A549 (cell line): ENCODE results near the gene PSMB7. TPM values are rescaled to one million over a fixed set of nuclear protein-coding genes. Genes with fewer than 3 reads are reported as not detected.

Experiments
- ATAC-seq, 2 experiments: fragments of 200-7000 bp in 1 of 2; fragments of >200 bp in 1 of 2; cut with Nextera tagmentation in 1 of 2; cut with Tn5 transposase in 1 of 2; 3 replicates each; pipeline versions ENCODE4 v1.8.0 to v1.9.1; 2018 to 2020; ENCODE audit warnings: mild to moderate bottlenecking in 1 of 2, moderate library complexity in 1 of 2
- CTCF ChIA-PET: fragments of 300-600 bp; sonication (Branson Sonifier 250); formaldehyde crosslinking; extraction: SDS; loops from one replicate; lab custom pipeline; 2021; ENCODE audit warnings: antibody characterized with exemption, inconsistent platforms; lab: Yijun Ruan, JAX
- POLR2A ChIA-PET: fragments of 350-600 bp; formaldehyde crosslinking; extraction: SDS; loops from one replicate; lab custom pipeline; 2021; ENCODE audit warnings: antibody characterized with exemption, inconsistent platforms; lab: Yijun Ruan, JAX
- DNase-seq, 2 experiments: peaks; one replicate each; pipeline versions ENCODE4 v3.0.0 to v3.0.0-alpha.2; 2011 to 2016; ENCODE audit warnings: low read depth in 1 of 2, low spot score in 1 of 2
- FAIRE-seq: peaks from 2 replicates; lab custom pipeline; 2011; peaks lifted over from hg19 to GRCh38; lab: Jason Lieb, UNC
- H3K27ac ChIP-seq, 2 experiments: fragments of >200 bp; sonication (Bioruptor Twin); formaldehyde crosslinking; 3 replicates each; pipeline ENCODE4 v1.5.1; 2016 to 2017
- H3K4me1 ChIP-seq: fragments of >200 bp; sonication (Bioruptor Twin); formaldehyde crosslinking; 3 replicates; pipeline ENCODE4 v1.6.1; 2016
- H3K4me2 ChIP-seq: fragments of >200 bp; sonication (Bioruptor Twin); formaldehyde crosslinking; 3 replicates; pipeline ENCODE4 v1.6.1; 2016
- H3K4me3 ChIP-seq: fragments of >200 bp; sonication (Bioruptor Twin); formaldehyde crosslinking; 3 replicates; pipeline ENCODE4 v1.5.1; 2016
- H3K9me3 ChIP-seq: fragments of >200 bp; sonication (Bioruptor Twin); formaldehyde crosslinking; 3 replicates; pipeline ENCODE4 v1.6.1; 2016
- CBX2 ChIP-seq: fragments of 200-600 bp; sonication (generic); IDR thresholded peaks from 2 replicates; pipeline ENCODE4 v1.6.1; 2016; ENCODE audit warnings: low read depth, mild to moderate bottlenecking, borderline replicate concordance
- CEBPB ChIP-seq, 2 experiments: fragments of >200 bp in 1 of 2; sonication (Bioruptor Twin) in 1 of 2; formaldehyde crosslinking in 1 of 2; IDR thresholded peaks; 2 replicates each; pipeline ENCODE4 v1.6.1; 2012 to 2016
- CHD2 ChIP-seq: fragments of 150-350 bp; IDR thresholded peaks from 2 replicates; pipeline ENCODE4 v1.6.1; 2014; ENCODE audit warnings: low read length; ENCODE audit not compliant: partially characterized antibody
- EHF ChIP-seq: fragments of 250-450 bp; sonication (Bioruptor Pico); IDR thresholded peaks from 2 replicates; pipeline ENCODE4 v1.5.0; 2020; ENCODE audit warnings: mild to moderate bottlenecking
- HDAC2 ChIP-seq: fragments of 200-600 bp; sonication (generic); IDR thresholded peaks from 2 replicates; pipeline ENCODE4 v1.6.1; 2016
- HMGXB4 ChIP-seq: fragments of 250-450 bp; sonication (Bioruptor Pico); IDR thresholded peaks from 2 replicates; pipeline ENCODE4 v1.5.0; 2021; ENCODE audit warnings: mild to moderate bottlenecking, moderate library complexity, borderline replicate concordance
- JUN ChIP-seq, 2 experiments: fragments of >200 bp; sonication (Bioruptor Twin); formaldehyde crosslinking; IDR thresholded peaks; 2 replicates in 1 of 2; 3 replicates in 1 of 2; pipeline ENCODE4 v1.6.1; 2016 to 2017
- NFE2L2 ChIP-seq: fragments of 150-350 bp; conservative IDR thresholded peaks from 2 replicates; pipeline ENCODE4 v1.6.1; 2014; ENCODE audit warnings: low read length
- RARB ChIP-seq: fragments of 250-450 bp; sonication (Bioruptor Pico); IDR thresholded peaks from 2 replicates; pipeline ENCODE4 v1.8.0; 2021; ENCODE audit warnings: mild to moderate bottlenecking, moderate library complexity
- RCOR1 ChIP-seq: fragments of 150-350 bp; IDR thresholded peaks from 2 replicates; pipeline ENCODE4 v1.6.1; 2014; ENCODE audit warnings: antibody characterized with exemption, low read length, low read depth
- RFX5 ChIP-seq: fragments of 450-650 bp; IDR thresholded peaks from 2 replicates; pipeline ENCODE4 v1.7.1; 2014; ENCODE audit warnings: antibody characterized with exemption, mild to moderate bottlenecking, moderate library complexity
- RNF2 ChIP-seq: fragments of 200-600 bp; sonication (generic); IDR thresholded peaks from 2 replicates; pipeline ENCODE4 v1.6.1; 2016; ENCODE audit warnings: low read depth, mild to moderate bottlenecking, antibody characterized with exemption, moderate library complexity, borderline replicate concordance
- SREBF2 ChIP-seq: fragments of 450-650 bp; IDR thresholded peaks from 2 replicates; pipeline ENCODE4 v1.6.1; 2014; ENCODE audit warnings: mild to moderate bottlenecking, moderate library complexity
- TP53 ChIP-seq: fragments of 250-450 bp; sonication (Bioruptor Pico); IDR thresholded peaks from 2 replicates; pipeline ENCODE4 v1.5.0; 2021; ENCODE audit warnings: mild to moderate bottlenecking, moderate library complexity
- USF2 ChIP-seq: fragments of 450-650 bp; IDR thresholded peaks from 2 replicates; pipeline ENCODE4 v1.6.1; 2014; ENCODE audit warnings: antibody characterized with exemption
- ZC3H11A ChIP-seq: fragments of 450-650 bp; IDR thresholded peaks from 2 replicates; pipeline ENCODE4 v1.6.1; 2014; ENCODE audit warnings: antibody characterized with exemption, mild to moderate bottlenecking
- WGBS: methylation state at CpG from one replicate; pipeline ENCODE4 v1.1.6; 2017; ENCODE audit errors: missing lambda C conversion rate; 5-methylcytosine and 5-hydroxymethylcytosine counted together
- polyA plus RNA-seq, 4 experiments: library from polyadenylated mRNA; depleted of rRNA in 3 of 4; stranded (reverse); fragments of >200 nt; fragmentation: RNase III in 1 of 4; extraction: RNeasy Plus Mini Kit Qiagen cat#74134 plus additional on column Dnase treatment in 1 of 4; gene quantifications; 2 replicates in 3 of 4; 3 replicates in 1 of 4; pipeline ENCODE4 v1.2.3, GENCODE V29; 2011 to 2017
- TF ChIP-seq, protein P1 (sequence below): IDR thresholded peaks from 2 replicates; pipeline ENCODE4 v1.6.1; 2012; ENCODE audit warnings: low read depth, borderline replicate concordance
- TF ChIP-seq, protein P2 (sequence below): IDR thresholded peaks from 2 replicates; pipeline ENCODE4 v1.6.1; 2012
- TF ChIP-seq, protein P3 (sequence below): IDR thresholded peaks from 2 replicates; pipeline ENCODE4 v1.6.1; 2012

The PSMB7 gene
- polyA plus RNA-seq, 2 of the 4 experiments (the other 2 are of a cell fraction) = 332 to 418 TPM

GRCh38 chr9:124441291-124441690, 26.0 kb upstream of the PSMB7 start:
- TF ChIP-seq, protein P1, sequence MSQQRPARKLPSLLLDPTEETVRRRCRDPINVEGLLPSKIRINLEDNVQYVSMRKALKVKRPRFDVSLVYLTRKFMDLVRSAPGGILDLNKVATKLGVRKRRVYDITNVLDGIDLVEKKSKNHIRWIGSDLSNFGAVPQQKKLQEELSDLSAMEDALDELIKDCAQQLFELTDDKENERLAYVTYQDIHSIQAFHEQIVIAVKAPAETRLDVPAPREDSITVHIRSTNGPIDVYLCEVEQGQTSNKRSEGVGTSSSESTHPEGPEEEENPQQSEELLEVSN = no peak
- TF ChIP-seq, protein P2, sequence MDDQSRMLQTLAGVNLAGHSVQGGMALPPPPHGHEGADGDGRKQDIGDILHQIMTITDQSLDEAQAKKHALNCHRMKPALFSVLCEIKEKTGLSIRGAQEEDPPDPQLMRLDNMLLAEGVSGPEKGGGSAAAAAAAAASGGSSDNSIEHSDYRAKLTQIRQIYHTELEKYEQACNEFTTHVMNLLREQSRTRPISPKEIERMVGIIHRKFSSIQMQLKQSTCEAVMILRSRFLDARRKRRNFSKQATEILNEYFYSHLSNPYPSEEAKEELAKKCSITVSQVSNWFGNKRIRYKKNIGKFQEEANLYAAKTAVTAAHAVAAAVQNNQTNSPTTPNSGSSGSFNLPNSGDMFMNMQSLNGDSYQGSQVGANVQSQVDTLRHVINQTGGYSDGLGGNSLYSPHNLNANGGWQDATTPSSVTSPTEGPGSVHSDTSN = no peak
- TF ChIP-seq RNF2 (no peak), RARB (CRISPR knock-in tag) (no peak), HMGXB4 (CRISPR knock-in tag) (no peak), JUN (IDR thresholded peaks at IDR 0.05) (no peak), SREBF2 (no peak), USF2 (no peak), HDAC2 (no peak), ZC3H11A (no peak), CHD2 (no peak)
- POLR2A ChIA-PET = no interaction called here
- CTCF ChIA-PET = interaction anchor here (0.5 to 2.1 kb wide), 4 partner anchors 20 to 172 kb away, joined by 3 to 9 read pairs (median 4); no protein-coding TSS in a partner anchor
- H3K4me3 ChIP-seq = no peak overlapping the region
- FAIRE-seq = no peak
- no peak overlapping the region for H3K27ac ChIP-seq
- H3K9me3 ChIP-seq = no peaks in the 10 kb centered on the region; the same call in 2 of the 3 replicates
- ATAC-seq = no peak
- H3K4me1 ChIP-seq = no peaks in the 10 kb centered on the region
- 80% methylated on average over 16 of the region's 16 CpGs for WGBS
- DNase-seq = no peak
- H3K4me2 ChIP-seq = no peak overlapping the region

DNA sequence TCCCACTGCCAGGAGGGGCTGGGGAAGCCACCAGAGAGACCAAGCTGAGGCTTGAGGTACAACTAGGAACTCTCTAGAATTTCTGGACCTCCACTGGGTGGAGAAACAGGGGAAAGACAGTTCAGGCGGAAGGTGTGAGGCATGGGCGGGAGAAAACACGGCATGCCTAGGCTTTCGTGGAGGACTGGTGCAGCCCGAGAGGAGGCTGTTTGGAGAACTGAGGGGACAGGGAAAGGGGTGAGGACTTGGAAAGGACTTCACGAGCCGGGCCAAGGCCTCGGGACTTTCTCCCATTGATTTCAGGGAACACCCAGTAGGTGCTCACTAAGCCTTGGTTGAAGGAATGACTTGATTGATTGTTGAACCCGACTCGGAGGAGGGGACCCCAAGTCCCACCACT, 25.5 kb upstream of the PSMB7 start:
- ATAC-seq = no peak
- no peak overlapping the region for H3K4me3 ChIP-seq
- WGBS = 62% methylated on average over 10 of the region's 10 CpGs
- TF ChIP-seq NFE2L2 (no peak), EHF (CRISPR knock-in tag) (no peak), CBX2 (no peak), TP53 (CRISPR knock-in tag) (no peak), HDAC2 (no peak), RFX5 (no peak)
- TF ChIP-seq, protein P3, sequence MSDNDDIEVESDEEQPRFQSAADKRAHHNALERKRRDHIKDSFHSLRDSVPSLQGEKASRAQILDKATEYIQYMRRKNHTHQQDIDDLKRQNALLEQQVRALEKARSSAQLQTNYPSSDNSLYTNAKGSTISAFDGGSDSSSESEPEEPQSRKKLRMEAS = no peak
- TF ChIP-seq, all 56 proteins: peak for 0
- POLR2A ChIA-PET = no interaction called here
- no peaks in the 10 kb centered on the region for H3K4me1 ChIP-seq
- DNase-seq (no peak), FAIRE-seq (no peak)
- no peaks in the 10 kb centered on the region; the same call in 2 of the 3 replicates for H3K9me3 ChIP-seq
- CTCF ChIA-PET = interaction anchor here (0.5 to 2.7 kb wide), 6 partner anchors 12 to 96 kb away, joined by 3 to 9 read pairs (median 6); no protein-coding TSS in a partner anchor
- no peak overlapping the region for H3K4me2 ChIP-seq
- H3K27ac ChIP-seq = no peak overlapping the region

DNA sequence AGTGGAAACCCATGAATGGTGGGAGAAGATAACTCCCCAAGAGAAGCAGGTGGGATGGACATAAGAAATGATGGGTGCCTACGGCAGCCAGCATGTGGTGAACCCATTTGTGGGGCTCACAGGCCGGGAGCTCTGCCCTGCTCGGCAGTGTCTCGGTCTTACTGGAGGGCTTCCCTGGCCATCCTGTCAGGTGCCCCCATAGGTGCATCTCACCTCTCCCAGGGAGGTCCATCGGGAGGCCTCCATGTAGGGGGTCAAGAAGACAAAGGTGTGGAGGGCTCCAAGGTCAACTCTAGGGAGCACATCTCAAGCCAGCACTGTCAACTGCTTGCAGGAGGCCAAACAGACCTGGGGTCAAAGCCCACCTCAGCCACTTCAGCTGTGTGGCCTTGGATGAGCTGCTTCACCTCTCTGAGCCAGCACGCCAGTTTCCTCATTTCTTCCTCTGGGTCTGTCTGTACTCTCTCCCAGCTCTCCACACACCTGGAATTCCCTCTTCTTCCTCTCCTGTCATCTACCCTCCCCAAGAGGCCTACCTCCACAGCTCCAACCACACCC, 24.5 kb upstream of the PSMB7 start:
- no peak overlapping the region for H3K27ac ChIP-seq
- H3K4me2 ChIP-seq = no peak overlapping the region
- no peak overlapping the region for H3K4me3 ChIP-seq
- WGBS = 87% methylated on average over 6 of the region's 6 CpGs
- no peaks in the 10 kb centered on the region for H3K4me1 ChIP-seq
- ChIA-PET CTCF (interaction anchor here (1.1 to 2.7 kb wide), 5 partner anchors 11 to 97 kb away, joined by 3 to 7 read pairs (median 5); no protein-coding TSS in a partner anchor), POLR2A (no interaction called here)
- DNase-seq (no peak), ATAC-seq (no peak), FAIRE-seq (no peak)
- no peaks in the 10 kb centered on the region; the same call in 2 of the 3 replicates for H3K9me3 ChIP-seq
- no peak for TF ChIP-seq RCOR1
- no peak for TF ChIP-seq TP53 (CRISPR knock-in tag)
- TF ChIP-seq EHF (CRISPR knock-in tag) = no peak
- no peak for TF ChIP-seq ZC3H11A
- TF ChIP-seq SREBF2 = no peak
- no peak for TF ChIP-seq CEBPB (IDR thresholded peaks at IDR 0.05)
- TF ChIP-seq, protein P1 = no peak
